ENCODE measurements around the gene HBG2.

Gene HBG2

GRCh38 chr11:5230266-5230665 lies 24.3 kb downstream of the HBG2 start:
- TF ChIP-seq TAF1 (IDR thresholded peaks at IDR 0.05; ENCODE audit: low read depth): no peak
- TF ChIP-seq NFIC (IDR thresholded peaks at IDR 0.05): no peak
- no peak for TF ChIP-seq CREB1 (IDR thresholded peaks at IDR 0.05; ENCODE audit: low read depth)
- no peak for TF ChIP-seq TEAD4 (IDR thresholded peaks at IDR 0.05)
- no peak for TF ChIP-seq USF1 (IDR thresholded peaks at IDR 0.05)
- TF ChIP-seq RAD21 (IDR thresholded peaks at IDR 0.05; ENCODE audit: low read depth): no peak
- TF ChIP-seq MAX (IDR thresholded peaks at IDR 0.05): no peak
- no peak for TF ChIP-seq CEBPB (IDR thresholded peaks at IDR 0.05)

- TF ChIP-seq REST (IDR thresholded peaks at IDR 0.05; ENCODE audit: low read depth) (no peak), ZBTB7A (IDR thresholded peaks at IDR 0.05; ENCODE audit: low read depth) (no peak), FOXM1 (IDR thresholded peaks at IDR 0.05; ENCODE audit: borderline replicate concordance, low read depth) (no peak), EGR1 (IDR thresholded peaks at IDR 0.05) (no peak), USF1 (IDR thresholded peaks at IDR 0.05) (no peak), TCF12 (IDR thresholded peaks at IDR 0.05; ENCODE audit: low read depth) (no peak), MAX (IDR thresholded peaks at IDR 0.05) (no peak), CEBPB (IDR thresholded peaks at IDR 0.05) (no peak)
These were observed 24.8 kb downstream of the HBG2 start for GRCh38 chr11:5229796-5230195.

- TF ChIP-seq YY1 (IDR thresholded peaks at IDR 0.05; ENCODE audit: low read depth) (no peak), TEAD4 (IDR thresholded peaks at IDR 0.05) (no peak), TAF1 (IDR thresholded peaks at IDR 0.05; ENCODE audit: low read depth) (no peak), TCF12 (IDR thresholded peaks at IDR 0.05; ENCODE audit: low read depth) (no peak), USF1 (IDR thresholded peaks at IDR 0.05) (no peak), EGR1 (IDR thresholded peaks at IDR 0.05) (no peak), RAD21 (IDR thresholded peaks at IDR 0.05; ENCODE audit: low read depth) (no peak), EP300 (IDR thresholded peaks at IDR 0.05; ENCODE audit: borderline replicate concordance) (no peak), REST (IDR thresholded peaks at IDR 0.05; ENCODE audit: low read depth) (no peak), CREB1 (IDR thresholded peaks at IDR 0.05; ENCODE audit: low read depth) (no peak)
These were observed 25.2 kb downstream of the HBG2 start for GRCh38 chr11:5229356-5229755.

- no peak for TF ChIP-seq FOXM1 (IDR thresholded peaks at IDR 0.05; ENCODE audit: borderline replicate concordance, low read depth)
- TF ChIP-seq TEAD4 (IDR thresholded peaks at IDR 0.05): no peak
- TF ChIP-seq CREB1 (IDR thresholded peaks at IDR 0.05; ENCODE audit: low read depth): no peak
- TF ChIP-seq TAF1 (IDR thresholded peaks at IDR 0.05; ENCODE audit: low read depth): no peak
- TF ChIP-seq NFIC (IDR thresholded peaks at IDR 0.05): no peak
- no peak for TF ChIP-seq EP300 (IDR thresholded peaks at IDR 0.05; ENCODE audit: borderline replicate concordance)
- TF ChIP-seq ZBTB7A (IDR thresholded peaks at IDR 0.05; ENCODE audit: low read depth): no peak
- TF ChIP-seq EGR1 (IDR thresholded peaks at IDR 0.05): no peak
- no peak for TF ChIP-seq TCF12 (IDR thresholded peaks at IDR 0.05; ENCODE audit: low read depth)
- no peak for TF ChIP-seq MAX (IDR thresholded peaks at IDR 0.05)
These were observed 26.5 kb downstream of the HBG2 start for GRCh38 chr11:5228124-5228523.

- TF ChIP-seq NFIC (IDR thresholded peaks at IDR 0.05) (no peak), RAD21 (IDR thresholded peaks at IDR 0.05; ENCODE audit: low read depth) (no peak), CEBPB (IDR thresholded peaks at IDR 0.05) (no peak), USF1 (IDR thresholded peaks at IDR 0.05) (no peak), EP300 (IDR thresholded peaks at IDR 0.05; ENCODE audit: borderline replicate concordance) (no peak), EGR1 (IDR thresholded peaks at IDR 0.05) (no peak)
These were observed 26.9 kb downstream of the HBG2 start for GRCh38 chr11:5227681-5228080.

All from Ishikawa (cell line).